ENCODE data around the gene SH2B3. TPM values are rescaled to one million over a fixed set of nuclear protein-coding genes. Genes with fewer than 3 reads are reported as not detected.

The SH2B3 gene
- total and polyA plus RNA-seq, 2 of the 13 experiments (the other 11 are each of a cell fraction or from before 2014, with no cell fraction given), result 6.8 to 6.9 TPM

DNA sequence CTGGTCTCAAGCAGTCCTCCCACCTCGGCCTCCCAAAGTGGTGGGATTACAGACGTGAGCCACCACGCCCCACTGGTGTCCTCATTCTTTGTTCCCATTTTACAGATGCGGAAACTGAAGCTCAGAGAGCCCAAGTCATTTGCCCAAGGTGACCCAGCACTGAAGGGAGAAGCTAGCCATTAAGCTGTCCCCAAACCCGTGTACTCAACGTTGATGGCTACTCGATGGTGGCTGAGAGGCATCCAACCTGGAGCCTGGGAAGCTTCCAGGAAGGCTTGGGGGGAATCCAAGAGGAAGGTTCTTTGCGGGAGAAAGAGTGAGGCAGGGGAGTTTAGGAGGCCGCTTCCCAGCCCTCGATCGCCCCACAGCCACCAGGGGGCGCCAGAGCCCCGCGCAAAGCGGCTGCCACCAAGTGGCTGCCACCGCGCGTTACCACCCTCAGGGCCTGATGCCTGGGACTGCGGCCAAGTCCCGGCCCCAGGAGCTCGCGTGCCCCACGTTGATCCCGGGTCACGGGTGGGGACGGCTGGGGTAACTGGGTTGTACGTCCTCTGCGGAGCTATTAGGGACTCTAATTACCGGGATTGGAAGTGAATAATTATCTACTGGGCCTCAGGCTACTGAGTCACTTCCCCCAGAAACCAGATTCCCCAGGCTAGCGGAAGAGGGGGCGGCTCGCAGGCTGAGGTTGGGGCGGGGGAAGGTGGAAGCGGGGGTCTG, 8.8 kb upstream of the SH2B3 start (continued):
- TF ChIP-seq, protein P1, sequence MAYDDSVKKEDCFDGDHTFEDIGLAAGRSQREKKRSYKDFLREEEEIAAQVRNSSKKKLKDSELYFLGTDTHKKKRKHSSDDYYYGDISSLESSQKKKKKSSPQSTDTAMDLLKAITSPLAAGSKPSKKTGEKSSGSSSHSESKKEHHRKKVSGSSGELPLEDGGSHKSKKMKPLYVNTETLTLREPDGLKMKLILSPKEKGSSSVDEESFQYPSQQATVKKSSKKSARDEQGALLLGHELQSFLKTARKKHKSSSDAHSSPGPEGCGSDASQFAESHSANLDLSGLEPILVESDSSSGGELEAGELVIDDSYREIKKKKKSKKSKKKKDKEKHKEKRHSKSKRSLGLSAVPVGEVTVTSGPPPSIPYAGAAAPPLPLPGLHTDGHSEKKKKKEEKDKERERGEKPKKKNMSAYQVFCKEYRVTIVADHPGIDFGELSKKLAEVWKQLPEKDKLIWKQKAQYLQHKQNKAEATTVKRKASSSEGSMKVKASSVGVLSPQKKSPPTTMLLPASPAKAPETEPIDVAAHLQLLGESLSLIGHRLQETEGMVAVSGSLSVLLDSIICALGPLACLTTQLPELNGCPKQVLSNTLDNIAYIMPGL (CRISPR knock-in tag; IDR thresholded peaks at IDR 0.05; ENCODE audit: borderline replicate concordance in 1 of 2, low read depth in 1 of 2), result peak; percentile 80 to 91; a peak in 3 of 4 replicates
- TF ChIP-seq, protein P2, sequence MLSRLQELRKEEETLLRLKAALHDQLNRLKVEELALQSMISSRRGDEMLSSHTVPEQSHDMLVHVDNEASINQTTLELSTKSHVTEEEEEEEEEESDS (CRISPR knock-in tag; IDR thresholded peaks at IDR 0.05; ENCODE audit: borderline replicate concordance), result peak; percentile 48; the same call in 1 of the 2 replicates
- TF ChIP-seq ZNF136 (CRISPR knock-in tag; IDR thresholded peaks at IDR 0.05; ENCODE audit: low read depth) (0 out of 2 replicates have a peak, but pooled peaks have one; percentile 45), IKZF4 (CRISPR knock-in tag; IDR thresholded peaks at IDR 0.05; ENCODE audit: borderline replicate concordance, low read depth, not compliant biosample characterization) (no peak), MAZ (IDR thresholded peaks at IDR 0.05; ENCODE audit: borderline replicate concordance, low read depth, low read length) (no peak), MAZ (CRISPR knock-in tag; IDR thresholded peaks at IDR 0.05; ENCODE audit: low read depth) (peak; percentile 46; the same call in 1 of the 2 replicates), ZMYM4 (CRISPR knock-in tag; IDR thresholded peaks at IDR 0.05) (peak; percentile 46), REPIN1 (CRISPR knock-in tag; IDR thresholded peaks at IDR 0.05; ENCODE audit: borderline replicate concordance, low read depth) (peak; percentile 78; the same call in 1 of the 2 replicates), GABPB1 (CRISPR knock-in tag; IDR thresholded peaks at IDR 0.05) (peak; percentile 47; the same call in 1 of the 2 replicates), HDAC2 (CRISPR knock-in tag; IDR thresholded peaks at IDR 0.05) (peak; percentile 39; the same call in 1 of the 2 replicates), TOE1 (CRISPR knock-in tag; IDR thresholded peaks at IDR 0.05) (no peak), SATB2 (CRISPR knock-in tag; IDR thresholded peaks at IDR 0.05) (no peak), ZSCAN20 (CRISPR knock-in tag; IDR thresholded peaks at IDR 0.05; ENCODE audit: borderline replicate concordance) (no peak), ZNF350 (CRISPR knock-in tag; IDR thresholded peaks at IDR 0.05; ENCODE audit: borderline replicate concordance, low read depth) (peak; percentile 77; the same call in 1 of the 2 replicates), ZNF124 (CRISPR knock-in tag; IDR thresholded peaks at IDR 0.05) (no peak)
- TF ChIP-seq, protein P3, sequence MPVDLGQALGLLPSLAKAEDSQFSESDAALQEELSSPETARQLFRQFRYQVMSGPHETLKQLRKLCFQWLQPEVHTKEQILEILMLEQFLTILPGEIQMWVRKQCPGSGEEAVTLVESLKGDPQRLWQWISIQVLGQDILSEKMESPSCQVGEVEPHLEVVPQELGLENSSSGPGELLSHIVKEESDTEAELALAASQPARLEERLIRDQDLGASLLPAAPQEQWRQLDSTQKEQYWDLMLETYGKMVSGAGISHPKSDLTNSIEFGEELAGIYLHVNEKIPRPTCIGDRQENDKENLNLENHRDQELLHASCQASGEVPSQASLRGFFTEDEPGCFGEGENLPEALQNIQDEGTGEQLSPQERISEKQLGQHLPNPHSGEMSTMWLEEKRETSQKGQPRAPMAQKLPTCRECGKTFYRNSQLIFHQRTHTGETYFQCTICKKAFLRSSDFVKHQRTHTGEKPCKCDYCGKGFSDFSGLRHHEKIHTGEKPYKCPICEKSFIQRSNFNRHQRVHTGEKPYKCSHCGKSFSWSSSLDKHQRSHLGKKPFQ (CRISPR knock-in tag; IDR thresholded peaks at IDR 0.05; ENCODE audit: insufficient replicate concordance), result no peak
- TF ChIP-seq, protein P4, sequence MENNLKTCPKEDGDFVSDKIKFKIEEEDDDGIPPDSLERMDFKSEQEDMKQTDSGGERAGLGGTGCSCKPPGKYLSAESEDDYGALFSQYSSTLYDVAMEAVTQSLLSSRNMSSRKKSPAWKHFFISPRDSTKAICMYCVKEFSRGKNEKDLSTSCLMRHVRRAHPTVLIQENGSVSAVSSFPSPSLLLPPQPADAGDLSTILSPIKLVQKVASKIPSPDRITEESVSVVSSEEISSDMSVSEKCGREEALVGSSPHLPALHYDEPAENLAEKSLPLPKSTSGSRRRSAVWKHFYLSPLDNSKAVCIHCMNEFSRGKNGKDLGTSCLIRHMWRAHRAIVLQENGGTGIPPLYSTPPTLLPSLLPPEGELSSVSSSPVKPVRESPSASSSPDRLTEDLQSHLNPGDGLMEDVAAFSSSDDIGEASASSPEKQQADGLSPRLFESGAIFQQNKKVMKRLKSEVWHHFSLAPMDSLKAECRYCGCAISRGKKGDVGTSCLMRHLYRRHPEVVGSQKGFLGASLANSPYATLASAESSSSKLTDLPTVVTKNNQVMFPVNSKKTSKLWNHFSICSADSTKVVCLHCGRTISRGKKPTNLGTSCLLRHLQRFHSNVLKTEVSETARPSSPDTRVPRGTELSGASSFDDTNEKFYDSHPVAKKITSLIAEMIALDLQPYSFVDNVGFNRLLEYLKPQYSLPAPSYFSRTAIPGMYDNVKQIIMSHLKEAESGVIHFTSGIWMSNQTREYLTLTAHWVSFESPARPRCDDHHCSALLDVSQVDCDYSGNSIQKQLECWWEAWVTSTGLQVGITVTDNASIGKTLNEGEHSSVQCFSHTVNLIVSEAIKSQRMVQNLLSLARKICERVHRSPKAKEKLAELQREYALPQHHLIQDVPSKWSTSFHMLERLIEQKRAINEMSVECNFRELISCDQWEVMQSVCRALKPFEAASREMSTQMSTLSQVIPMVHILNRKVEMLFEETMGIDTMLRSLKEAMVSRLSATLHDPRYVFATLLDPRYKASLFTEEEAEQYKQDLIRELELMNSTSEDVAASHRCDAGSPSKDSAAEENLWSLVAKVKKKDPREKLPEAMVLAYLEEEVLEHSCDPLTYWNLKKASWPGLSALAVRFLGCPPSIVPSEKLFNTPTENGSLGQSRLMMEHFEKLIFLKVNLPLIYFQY (CRISPR knock-in tag; IDR thresholded peaks at IDR 0.05; ENCODE audit: borderline replicate concordance), result 0 out of 2 replicates have a peak, but pooled peaks have one; percentile 30
- TF ChIP-seq, protein P5, sequence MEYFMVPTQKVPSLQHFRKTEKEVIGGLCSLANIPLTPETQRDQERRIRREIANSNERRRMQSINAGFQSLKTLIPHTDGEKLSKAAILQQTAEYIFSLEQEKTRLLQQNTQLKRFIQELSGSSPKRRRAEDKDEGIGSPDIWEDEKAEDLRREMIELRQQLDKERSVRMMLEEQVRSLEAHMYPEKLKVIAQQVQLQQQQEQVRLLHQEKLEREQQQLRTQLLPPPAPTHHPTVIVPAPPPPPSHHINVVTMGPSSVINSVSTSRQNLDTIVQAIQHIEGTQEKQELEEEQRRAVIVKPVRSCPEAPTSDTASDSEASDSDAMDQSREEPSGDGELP (IDR thresholded peaks at IDR 0.05; ENCODE audit: borderline replicate concordance, low read depth), result no peak
- TF ChIP-seq, protein P6, sequence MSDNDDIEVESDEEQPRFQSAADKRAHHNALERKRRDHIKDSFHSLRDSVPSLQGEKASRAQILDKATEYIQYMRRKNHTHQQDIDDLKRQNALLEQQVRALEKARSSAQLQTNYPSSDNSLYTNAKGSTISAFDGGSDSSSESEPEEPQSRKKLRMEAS (IDR thresholded peaks at IDR 0.05), result peak; percentile 25; the same call in 1 of the 2 replicates

All from HepG2 (cell line).